NCI-H1092 (cell line): ENCODE results near the gene CRABP2.

ENCODE experiments used
- DNase-seq: peaks from one replicate; lab custom pipeline; 2025; lab: John Stamatoyannopoulos, UW

The CRABP2 gene

DNA sequence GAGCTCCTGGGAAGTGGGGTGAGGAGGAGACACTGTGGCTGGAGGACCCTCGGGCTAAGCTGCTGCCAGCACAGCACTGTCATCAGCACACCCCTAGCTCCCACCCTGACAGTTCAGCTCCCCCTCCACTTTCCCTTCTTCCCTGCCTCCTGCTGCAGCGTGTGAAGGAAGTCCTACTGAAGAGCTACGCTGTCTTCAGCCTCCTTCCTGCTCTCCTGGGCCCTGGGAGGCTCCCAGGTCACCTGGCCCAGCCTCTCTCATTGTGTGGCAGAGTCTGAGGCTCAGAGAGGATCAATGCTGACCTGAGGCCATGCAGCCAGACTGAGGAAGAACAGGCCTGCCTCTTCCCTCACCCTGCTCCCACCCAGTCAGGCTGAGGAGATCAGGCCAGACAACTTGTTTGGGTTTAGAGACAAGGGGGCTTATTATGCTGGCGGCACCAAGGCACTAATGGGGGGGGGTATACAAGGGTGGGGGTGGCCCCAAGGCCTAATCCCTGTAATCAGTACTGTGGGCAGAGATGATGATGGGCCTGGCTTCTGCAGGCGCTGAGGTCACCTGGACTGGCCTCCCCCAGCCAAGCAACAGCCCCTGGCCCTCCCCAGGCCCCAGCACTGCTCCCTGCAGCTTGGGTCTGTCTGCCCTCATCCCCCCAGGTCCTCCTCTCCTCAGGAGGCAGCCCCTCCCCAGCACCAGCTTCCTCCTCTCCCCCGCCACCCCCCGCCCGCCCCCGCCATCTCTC lies 37.2 kb downstream of the CRABP2 start:
- DNase-seq: no peak

DNA sequence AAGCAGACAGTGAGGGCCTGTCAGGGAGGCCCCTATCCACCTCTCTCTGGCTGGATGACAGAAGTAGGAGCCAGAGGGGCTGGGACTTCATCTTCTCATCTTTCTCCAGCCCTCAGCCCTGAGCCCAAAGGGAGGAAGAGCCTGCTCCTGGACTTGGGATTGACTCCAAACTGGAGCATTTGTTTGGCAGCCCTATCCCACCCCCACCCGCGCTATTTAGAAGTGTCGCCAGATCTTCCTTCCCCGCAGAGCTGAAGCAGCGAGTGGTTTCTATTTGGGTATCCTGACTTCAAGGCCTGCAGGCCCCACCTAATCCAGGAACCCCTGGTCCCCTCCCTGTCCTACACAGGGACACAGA lies 37.8 kb downstream of the CRABP2 start:
- DNase-seq: no peak

DNA sequence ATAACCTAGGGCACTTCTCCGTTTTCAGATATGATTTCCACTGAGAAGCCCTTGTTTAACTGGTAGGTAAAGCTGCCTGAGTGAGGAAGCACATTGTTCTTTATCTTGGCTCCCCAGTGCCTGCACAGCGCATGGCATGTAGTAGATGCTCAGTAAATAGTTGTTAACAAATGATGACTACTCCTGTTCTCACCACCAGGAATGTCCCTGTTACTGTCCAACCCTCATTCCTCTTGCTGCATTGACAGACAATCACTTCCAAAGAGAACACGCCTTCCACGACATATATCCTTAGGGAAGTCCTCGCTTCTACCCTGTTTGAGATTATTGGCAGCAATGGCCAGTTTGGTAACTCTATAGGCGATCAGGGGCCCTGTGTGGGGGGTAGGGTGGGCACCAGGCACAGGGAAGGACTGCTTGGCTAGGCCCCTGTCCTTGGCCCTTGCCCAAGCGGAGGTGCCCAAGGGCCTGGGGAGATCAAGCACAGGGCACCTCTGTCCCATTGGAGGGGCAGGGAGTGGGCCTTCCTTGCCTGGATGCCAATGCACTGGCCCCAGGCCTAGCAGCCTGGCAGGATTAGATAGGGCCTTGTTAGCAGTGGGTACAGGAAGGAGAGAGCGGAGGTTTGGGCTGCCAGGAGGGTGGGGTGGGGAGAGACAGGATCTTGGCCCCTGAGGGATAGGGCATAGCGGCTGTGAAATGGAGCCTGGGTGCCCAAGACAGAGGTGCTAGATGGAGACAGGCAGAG lies 38.3 kb downstream of the CRABP2 start:
- DNase-seq: no peak

DNA sequence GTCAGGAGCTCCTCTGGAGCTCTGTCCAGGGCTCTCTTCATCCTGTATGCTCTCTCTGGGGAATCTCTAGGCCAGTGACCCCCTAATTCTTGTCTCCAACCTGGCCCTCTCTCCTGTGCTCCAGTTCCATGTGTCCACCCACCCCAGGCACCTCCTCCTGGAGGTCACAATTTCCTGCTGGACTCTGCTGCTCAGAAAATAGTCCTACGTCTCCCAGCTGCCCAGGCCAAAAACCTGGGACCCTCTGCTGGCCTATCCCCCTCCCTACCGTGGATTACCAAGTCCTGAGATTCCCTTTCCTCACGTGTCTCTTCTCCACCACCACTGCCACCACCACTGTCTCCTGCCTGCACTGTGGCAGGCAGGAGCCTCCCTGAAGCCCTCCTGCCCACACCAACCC lies 39.8 kb downstream of the CRABP2 start:
- no peak for DNase-seq

DNA sequence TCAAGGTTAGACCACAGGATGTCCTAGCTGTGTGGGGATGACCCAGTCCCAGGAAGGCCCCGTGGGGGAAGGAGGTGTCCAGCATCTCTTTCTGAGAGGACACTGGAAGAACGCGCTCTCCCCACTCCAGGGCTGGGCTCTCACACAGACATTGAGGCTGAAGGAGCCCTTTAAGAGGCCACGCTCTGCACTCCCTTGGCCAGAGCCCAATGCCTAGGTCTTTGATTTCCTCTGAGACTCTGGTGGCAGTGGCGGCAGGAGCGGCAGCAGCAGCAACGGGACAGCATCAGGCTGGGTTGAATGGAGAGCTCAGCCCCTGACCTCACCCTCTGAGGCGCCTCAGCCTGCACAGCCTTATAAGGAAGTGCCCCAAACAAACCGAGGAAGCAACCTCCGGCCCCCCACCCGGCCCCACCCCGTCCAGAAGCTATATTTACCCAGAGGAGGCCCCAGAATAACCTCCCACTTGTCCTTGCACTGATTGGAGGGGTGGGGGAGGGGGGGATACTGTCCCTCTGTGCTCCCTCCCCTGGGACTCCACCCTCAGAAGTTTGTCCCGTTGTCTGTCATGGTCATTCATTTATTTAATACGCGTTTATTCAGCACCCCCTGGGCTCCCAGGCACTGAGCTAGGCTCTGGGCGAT lies 40.5 kb downstream of the CRABP2 start:
- DNase-seq: no peak

DNA sequence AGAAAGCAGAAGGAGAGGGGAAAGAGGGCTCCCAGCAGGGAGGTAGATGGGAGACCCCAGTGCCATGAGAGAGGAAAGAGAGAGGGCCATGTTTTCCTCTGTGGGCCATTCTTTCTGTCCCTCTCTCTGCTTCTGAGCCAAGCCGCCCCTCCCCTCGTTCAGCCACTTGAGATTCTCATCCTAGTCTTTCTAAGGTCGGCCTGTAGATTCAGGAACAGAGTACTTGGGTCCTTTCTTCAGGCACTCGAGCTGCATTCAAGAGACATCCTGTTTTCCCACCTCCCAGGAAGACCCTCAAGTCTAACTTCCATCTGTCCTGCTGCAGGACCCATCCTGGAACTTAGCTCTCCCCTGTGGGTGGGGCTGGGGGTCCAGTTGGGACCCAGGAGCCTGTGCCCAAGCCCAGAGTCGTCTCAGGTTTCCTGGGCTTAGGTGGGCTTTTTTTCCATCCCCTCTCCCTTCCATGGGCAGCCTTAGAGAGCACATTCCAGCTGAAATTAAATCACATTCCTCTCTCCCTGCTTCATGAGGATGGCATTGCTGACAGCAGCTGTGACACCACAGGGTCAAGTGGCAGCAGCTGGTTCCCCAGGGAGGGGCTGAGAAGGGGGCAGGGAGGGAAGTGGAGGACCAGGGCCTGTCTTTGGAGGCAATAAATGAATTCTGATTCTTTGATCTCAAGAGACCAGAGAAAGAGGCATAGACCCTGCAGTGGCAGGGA lies 41.2 kb downstream of the CRABP2 start:
- no peak for DNase-seq

DNA sequence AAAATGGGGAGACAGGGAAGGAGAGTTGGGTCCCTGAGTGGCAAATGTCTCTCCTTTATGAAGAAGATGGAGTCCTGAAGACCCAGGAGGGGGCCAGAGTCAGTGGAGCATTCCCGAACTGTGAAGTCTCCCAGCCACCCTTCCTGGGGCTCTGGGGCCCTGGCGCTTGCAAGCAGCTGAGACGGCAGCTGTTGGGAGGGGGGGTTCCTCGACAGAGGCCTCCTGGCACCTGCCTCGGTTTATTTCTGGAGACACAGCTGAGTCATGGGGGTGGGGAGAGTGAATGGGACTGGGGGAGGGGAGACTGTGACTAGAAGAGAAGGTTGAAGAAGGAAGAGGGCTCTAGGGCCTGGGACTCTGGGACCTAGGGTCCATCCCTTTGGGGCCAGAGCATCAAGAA lies 42.2 kb downstream of the CRABP2 start:
- no peak for DNase-seq

DNA sequence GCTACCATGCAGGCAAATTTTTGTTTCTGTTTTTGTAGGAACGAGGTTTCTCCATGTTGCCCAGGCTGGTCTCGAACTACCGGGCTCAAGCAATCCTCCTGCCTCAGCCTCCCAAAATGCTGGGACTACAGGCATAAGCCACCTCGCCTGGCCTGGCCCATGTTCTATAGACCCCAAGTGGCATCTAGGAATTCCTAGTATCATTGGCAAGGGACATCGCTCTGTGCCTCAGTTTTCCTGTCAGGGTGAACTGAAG lies 42.7 kb downstream of the CRABP2 start:
- DNase-seq: no peak

DNA sequence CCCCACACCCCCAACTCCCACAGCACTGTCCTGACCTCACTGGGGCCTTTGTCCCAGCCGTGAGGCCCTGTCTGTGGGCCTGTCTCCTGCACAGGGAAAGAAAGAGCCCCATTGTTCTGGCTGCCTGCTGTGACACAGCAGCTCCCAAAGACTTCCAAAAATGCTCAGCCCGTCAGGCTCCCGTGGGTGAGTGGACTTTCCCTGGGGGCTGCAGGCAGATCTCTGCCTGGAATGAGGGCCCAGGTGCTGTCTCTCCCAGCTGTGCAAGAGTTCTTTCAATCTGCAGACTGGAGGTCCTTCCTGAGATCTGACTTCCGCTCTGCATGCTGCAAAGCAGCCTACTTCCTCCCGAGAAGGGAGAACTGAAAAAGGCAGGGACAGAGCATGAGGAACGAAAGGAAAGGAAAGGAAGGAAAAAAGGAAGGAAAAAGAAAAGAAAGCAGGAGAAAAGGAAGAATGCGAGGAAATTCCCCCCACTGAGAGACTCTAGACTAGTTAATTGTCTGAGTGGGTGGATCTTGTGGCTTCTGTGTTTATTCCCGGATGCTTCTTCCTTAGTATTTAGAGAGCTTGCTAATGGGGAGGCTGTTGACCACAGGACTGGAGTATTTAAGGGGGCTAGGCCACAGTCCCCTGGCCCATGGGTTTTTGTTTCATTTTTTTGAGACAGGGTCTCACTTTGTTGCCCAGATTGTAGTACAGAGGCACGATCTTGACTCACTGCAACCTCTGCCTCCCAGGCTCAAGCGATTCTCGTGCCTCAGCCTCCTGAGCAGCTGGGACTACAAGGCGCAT lies 43.2 kb downstream of the CRABP2 start:
- DNase-seq: no peak

DNA sequence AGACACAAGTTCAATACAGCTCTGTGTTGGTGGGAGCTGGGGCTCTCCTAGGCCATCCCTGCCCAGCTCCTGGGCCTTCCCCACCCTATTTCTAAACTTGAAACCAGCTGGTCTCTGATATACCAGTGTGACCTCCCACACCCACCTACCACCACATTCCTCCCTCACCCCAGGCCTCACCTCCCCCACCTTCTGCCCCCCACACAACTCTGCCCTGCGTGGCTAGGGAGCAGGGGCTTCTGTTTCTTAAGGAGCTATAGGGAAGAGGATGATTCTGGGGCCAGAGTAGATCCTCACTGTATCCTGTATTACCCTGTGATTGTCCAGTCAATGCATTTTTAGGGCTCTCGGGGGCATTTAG lies 44.7 kb downstream of the CRABP2 start:
- no peak for DNase-seq

DNA sequence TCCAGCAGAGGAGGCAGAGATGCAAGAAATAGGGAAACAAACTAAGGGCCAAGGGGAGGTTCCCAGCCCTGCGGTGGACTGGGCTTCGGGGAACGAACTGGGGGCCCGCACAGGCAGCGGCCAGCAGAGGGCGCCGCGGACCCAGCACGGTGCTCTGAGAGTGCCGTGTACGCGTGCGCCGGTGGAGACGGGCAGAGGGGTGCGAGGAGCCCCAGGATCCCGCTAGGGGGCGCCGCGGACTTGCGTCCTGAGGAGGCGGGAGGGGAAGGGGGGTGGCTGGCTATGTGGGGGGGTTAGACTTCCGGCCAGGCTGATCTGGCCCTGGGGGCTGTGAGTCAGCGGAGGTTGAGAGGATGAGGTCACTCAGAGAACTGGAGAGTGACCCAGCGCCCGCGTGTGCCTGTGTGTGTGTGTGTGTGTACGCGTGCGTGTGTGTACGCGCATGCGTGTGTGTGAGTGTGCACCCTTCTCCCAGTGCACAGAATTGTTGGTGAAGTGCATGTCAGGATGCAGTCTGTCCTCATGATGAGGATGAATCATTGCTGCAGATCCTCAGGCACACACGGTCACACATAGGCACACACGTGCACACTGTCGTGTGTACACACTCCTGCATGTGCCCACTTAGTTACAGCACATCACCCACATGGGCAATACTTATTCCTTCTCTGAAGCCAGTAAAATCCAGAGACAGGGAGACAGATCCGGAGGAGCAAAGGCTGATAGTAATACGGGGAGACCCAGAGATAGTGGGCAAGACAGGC lies 45.2 kb downstream of the CRABP2 start:
- peak; percentile 92 for DNase-seq

DNA sequence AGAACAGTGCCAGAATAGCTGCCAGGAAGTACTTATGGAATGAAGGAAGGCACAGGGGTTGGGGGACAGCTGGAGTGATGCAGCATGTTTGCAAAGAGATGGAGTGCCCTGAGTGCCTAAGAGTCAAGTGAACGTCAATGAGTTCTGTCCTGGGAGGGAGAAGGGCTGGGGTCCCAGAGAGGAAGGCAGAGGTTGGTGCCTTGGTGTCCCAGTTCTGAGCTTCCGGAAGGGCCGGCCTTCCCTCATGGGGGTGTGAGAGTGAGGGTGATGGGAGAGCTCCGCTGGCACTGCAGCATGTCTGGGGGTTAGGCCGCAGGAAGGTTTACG lies 45.8 kb downstream of the CRABP2 start:
- DNase-seq: no peak

DNA sequence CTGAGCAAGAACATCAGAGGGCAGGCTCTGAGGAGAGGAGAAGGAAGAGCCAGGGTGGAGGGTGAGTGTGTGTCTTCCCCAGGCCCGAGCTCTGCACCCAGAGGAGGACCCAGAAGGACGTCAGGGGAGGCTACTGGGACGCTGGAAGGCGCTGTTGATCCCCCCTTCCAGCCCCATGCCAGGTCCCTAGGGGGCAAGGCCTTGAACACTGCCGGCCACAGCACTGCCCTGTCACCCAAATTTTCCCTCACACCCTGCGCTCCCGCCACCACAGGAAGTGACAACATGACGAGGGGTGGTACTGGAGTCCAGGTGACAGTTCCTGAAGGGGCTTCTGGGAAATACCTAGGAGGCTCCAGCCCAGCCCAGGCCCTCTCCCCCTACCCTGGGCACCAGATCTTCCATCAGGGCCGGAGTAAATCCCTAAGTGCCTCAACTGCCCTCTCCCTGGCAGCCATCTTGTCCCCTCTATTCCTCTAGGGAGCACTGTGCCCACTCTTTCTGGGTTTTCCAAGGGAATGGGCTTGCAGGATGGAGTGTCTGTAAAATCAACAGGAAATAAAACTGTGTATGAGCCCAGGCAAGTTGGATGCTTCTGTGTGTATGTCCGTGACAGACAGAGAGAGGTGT lies 46.3 kb downstream of the CRABP2 start:
- DNase-seq: no peak

DNA sequence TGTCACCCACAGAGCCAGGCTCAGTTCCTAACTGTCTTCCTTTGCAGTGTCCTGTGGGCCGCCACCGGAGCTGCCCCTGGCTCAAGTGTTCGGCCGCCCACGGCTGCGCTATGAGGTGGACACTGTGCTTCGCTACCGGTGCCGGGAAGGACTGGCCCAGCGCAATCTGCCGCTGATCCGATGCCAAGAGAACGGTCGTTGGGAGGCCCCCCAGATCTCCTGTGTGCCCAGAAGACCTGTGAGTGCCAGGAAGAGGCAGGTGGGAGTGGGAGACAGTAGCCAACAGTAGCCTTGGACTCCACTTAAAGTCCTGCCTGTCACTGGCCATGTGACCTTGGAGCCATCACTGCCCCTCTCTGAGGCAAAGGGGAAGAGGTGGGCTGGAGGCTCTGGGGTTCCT lies 46.9 kb downstream of the CRABP2 start:
- DNase-seq: no peak

DNA sequence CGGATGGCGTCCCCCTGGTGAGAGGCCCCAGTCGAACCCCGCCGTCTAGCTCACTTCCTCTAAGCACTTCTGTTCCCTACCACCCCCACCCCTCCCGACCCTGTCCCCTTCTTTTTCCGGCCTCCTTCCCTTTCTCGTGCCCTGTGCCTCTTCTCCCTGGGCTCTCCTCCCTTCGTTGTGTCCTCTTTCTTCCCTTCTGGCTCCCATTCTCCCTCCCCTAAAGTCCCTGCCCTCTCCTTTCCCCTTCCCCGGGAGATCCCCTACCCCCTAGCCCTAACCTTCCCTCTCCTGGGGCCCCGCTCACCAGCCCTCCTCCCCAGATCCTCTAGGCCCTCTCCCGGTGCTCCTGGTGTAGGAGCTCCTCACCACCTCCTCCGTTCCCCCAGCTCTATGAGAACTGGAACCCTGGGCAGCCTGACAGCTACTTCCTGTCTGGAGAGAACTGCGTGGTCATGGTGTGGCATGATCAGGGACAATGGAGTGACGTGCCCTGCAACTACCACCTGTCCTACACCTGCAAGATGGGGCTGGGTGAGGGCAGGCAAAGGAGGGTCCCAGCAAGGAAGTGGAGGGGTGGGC lies 47.6 kb downstream of the CRABP2 start:
- DNase-seq: no peak

DNA sequence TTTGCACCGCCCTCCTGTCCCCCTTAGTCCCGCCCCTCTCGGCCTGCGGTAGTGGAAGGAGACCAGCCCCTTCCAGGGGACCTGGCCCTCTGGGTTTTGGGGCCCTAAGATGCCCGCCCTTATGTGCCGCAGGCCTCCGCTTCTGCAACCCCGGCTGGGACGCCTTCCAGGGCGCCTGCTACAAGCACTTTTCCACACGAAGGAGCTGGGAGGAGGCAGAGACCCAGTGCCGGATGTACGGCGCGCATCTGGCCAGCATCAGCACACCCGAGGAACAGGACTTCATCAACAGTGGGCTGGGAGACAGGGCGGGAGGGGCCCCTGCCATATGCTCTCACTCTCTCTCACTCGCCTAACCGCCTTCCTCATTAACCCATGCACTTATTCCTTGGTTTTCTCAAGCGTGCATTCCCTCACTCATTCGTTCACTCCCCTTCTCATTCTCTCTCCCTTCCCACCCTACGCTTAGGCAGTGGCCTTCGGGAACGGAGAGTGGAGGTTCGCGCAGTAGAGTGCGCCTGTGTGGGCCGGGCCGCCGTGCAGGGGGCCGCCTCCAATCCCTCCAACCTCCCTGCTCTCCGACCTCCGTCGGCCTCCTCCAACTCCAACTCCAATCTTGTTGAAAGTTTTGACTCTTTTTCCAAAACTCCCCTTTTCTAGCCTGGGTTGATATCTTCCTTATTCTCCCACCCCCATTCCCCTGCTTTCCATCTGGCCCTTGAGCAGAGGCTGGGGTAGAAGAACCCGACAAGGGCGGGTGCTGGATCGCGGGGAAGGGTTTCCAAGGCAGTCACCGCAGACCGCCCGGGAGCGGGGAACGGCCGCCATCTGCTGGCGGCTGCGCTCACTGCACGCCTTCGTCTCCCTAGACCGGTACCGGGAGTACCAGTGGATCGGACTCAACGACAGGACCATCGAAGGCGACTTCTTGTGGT lies 48.3 kb downstream of the CRABP2 start:
- DNase-seq: peak; percentile 44

DNA sequence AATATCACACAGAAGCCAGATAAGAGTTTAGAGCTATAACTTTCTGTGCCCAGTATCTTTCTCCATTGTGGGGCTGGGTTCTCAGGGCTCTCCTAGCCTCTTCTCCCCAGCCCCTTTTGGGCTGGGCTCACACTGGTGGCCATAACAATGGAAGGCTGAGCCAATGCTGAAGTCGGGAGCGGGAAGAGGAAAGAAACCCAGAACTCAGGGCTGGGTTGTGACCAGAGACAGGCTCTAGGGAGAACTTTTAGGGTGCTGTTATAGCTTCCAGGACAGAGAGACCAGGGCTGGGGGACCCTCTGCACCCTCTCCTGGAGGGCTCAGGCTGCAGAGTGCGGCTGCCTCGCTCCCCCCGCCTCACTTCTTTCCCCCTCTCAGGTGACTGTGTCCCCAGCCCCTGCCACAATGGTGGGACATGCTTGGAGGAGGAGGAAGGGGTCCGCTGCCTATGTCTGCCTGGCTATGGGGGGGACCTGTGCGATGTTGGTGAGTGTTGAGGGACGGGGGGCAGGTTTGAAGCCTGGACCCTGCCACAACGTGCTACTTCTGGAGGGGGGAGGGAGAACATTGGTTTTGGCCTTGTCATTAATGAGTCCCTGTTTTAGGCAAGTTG lies 49.4 kb downstream of the CRABP2 start:
- DNase-seq: no peak

DNA sequence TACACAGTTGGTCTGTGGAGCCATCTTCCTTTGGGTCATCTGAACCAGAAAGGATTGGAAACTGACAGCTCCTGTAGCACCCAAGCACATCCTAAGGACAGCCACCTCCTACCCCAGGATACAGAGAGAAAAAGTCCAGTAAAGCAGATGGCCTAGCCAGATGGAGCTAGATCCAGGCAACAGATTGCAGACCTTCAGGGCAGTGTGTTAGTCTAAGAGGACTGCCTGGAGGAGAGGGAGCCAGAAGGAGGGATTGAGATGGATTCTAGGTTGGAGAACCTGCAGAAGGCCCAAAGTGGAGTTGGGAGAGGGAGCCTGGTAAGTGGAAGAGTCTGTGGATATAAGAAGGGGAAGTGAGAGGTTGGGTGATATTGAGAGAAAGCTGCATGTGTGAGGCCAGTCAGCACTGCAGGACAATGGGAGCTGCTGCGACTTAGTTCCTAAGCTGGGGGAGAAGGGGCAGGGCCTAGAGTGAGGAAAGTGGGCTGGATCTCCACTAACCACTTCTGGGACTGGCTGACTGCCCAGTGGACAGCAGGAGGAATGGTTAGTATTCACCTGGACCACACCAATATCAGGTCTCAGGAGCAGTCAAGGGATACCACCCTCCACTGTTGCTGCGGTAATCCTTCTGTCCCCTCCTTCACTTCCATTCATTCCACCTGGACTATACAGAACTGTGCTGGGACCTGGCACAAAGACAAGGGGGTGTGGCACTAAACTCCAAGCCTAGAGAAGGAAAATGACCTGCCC lies 50.1 kb downstream of the CRABP2 start:
- DNase-seq: no peak
